ENCODE measurements around the gene DNAAF8.

- TF ChIP-seq CTCF (IDR thresholded peaks at IDR 0.05) = no peak
- TF ChIP-seq POLR2AphosphoS5 (IDR thresholded peaks at IDR 0.05) = no peak
- no peak for TF ChIP-seq POLR2A (IDR thresholded peaks at IDR 0.05; ENCODE audit: low read depth)
- no peak for TF ChIP-seq EP300 (IDR thresholded peaks at IDR 0.05)
Observed at GRCh38 chr16:4755687-4756086, 21.4 kb downstream of the DNAAF8 start.

All from esophagus muscularis mucosa (tissue), 4 donors.